Neural crest cell (in vitro differentiated cells): ENCODE results near the gene PLEKHG5. TPM values are rescaled to one million over a fixed set of nuclear protein-coding genes. Genes with fewer than 3 reads are reported as not detected.
A peak's percentile ranks its signal among the peaks of the same experiment; 100 is the strongest.
"Not testable (repeated sequence)": the region's sequence is repeated elsewhere in the genome, so short reads cannot be mapped to it uniquely, and the experiment has no call there.

Experiments
- DNase-seq: peaks from one replicate; pipeline ENCODE4 v3.0.0; 2021; ENCODE audit warnings: low read depth, mixed read lengths, low spot score
- H3K27ac Mint-ChIP-seq: one replicate; pipeline ENCODE4 v1.8.0; 2021; ENCODE audit warnings: mild to moderate bottlenecking, mixed read lengths; ENCODE audit not compliant: unreplicated experiment
- H3K27me3 Mint-ChIP-seq: 2 replicates; pipeline ENCODE4 v1.8.0; 2021; ENCODE audit warnings: low read depth, mild to moderate bottlenecking, mixed read lengths
- H3K36me3 Mint-ChIP-seq: 2 replicates; pipeline ENCODE4 v1.8.0; 2021; ENCODE audit warnings: low read depth, mild to moderate bottlenecking, mixed read lengths
- H3K4me1 Mint-ChIP-seq: 2 replicates; pipeline ENCODE4 v1.8.0; 2021; ENCODE audit warnings: mixed read lengths
- H3K4me3 Mint-ChIP-seq: one replicate; pipeline ENCODE4 v1.8.0; 2021; ENCODE audit warnings: mild to moderate bottlenecking, mixed read lengths
- H3K9me3 Mint-ChIP-seq: 2 replicates; pipeline ENCODE4 v1.8.0; 2021; ENCODE audit warnings: mixed read lengths
- CTCF ChIP-seq: fragments of 200-600 bp; sonication (generic); conservative IDR thresholded peaks from 2 replicates; pipeline ENCODE4 v1.5.0; 2021; ENCODE audit warnings: antibody characterized with exemption, mild to moderate bottlenecking
- total RNA-seq: library from RNA; stranded (reverse); gene quantifications from 2 replicates; pipeline ENCODE4 v1.2.1, GENCODE V29; 2021

PLEKHG5 gene
- total RNA-seq, 1 donor from 2014 or later, result 31.7 TPM

GRCh38 chr1:6495540-6496364, 4.3 kb upstream of the PLEKHG5 start:
- no peak overlapping the region for H3K27ac Mint-ChIP-seq
- peaks cover 20% of the 10 kb centered on the region for H3K4me1 Mint-ChIP-seq
- H3K9me3 Mint-ChIP-seq, result no peaks in the 10 kb centered on the region
- no peaks in the 10 kb centered on the region for H3K36me3 Mint-ChIP-seq
- DNase-seq, result no peak
- peak overlapping the region; percentile 88 for H3K4me3 Mint-ChIP-seq
- TF ChIP-seq CTCF, result no peak
- H3K27me3 Mint-ChIP-seq, result peaks cover 3% of the 10 kb centered on the region

- H3K27ac Mint-ChIP-seq, result no peak overlapping the region
- TF ChIP-seq CTCF, result no peak
- H3K27me3 Mint-ChIP-seq, result peaks cover 3% of the 10 kb centered on the region
- H3K9me3 Mint-ChIP-seq, result no peaks in the 10 kb centered on the region
- peak overlapping the region; percentile 64 for H3K4me3 Mint-ChIP-seq
- H3K36me3 Mint-ChIP-seq, result no peaks in the 10 kb centered on the region
- no peak for DNase-seq
- peaks cover 20% of the 10 kb centered on the region for H3K4me1 Mint-ChIP-seq
Observed at GRCh38 chr1:6495041-6495441, 3.6 kb upstream of the PLEKHG5 start.

GRCh38 chr1:6494627-6495026, 3.2 kb upstream of the PLEKHG5 start:
- Mint-ChIP-seq H3K27me3 (peaks cover 3% of the 10 kb centered on the region), H3K4me1 (peaks cover 20% of the 10 kb centered on the region), H3K9me3 (no peaks in the 10 kb centered on the region), H3K27ac (peak overlapping the region; percentile 83), H3K4me3 (peak overlapping the region; percentile 64), H3K36me3 (no peaks in the 10 kb centered on the region)
- DNase-seq, result no peak
- no peak for TF ChIP-seq CTCF

- not testable (repeated sequence) for H3K36me3 Mint-ChIP-seq, DNase-seq, H3K4me3 Mint-ChIP-seq, H3K27me3 Mint-ChIP-seq, H3K9me3 Mint-ChIP-seq, H3K27ac Mint-ChIP-seq
- peaks cover 20% of the 10 kb centered on the region for H3K4me1 Mint-ChIP-seq
Observed at GRCh38 chr1:6493834-6494223, 2.4 kb upstream of the PLEKHG5 start.

- Mint-ChIP-seq H3K27me3 (peaks cover 3% of the 10 kb centered on the region), H3K4me3 (peak overlapping the region; percentile 88), H3K27ac (no peak overlapping the region), H3K36me3 (no peaks in the 10 kb centered on the region), H3K9me3 (no peaks in the 10 kb centered on the region), H3K4me1 (peaks cover 13% of the 10 kb centered on the region)
- no peak for TF ChIP-seq CTCF
- no peak for DNase-seq
Observed at GRCh38 chr1:6491966-6492365, 499 bp upstream of the PLEKHG5 start.

- DNase-seq, result no peak
- H3K36me3 Mint-ChIP-seq, result no peaks in the 10 kb centered on the region
- H3K9me3 Mint-ChIP-seq, result no peaks in the 10 kb centered on the region
- H3K4me1 Mint-ChIP-seq, result peaks cover 16% of the 10 kb centered on the region
- peak overlapping the region; percentile 88 for H3K4me3 Mint-ChIP-seq
- TF ChIP-seq CTCF, result no peak
- no peak overlapping the region for H3K27ac Mint-ChIP-seq
- H3K27me3 Mint-ChIP-seq, result no peaks in the 10 kb centered on the region
Observed at GRCh38 chr1:6491081-6491449, 402 bp downstream of the PLEKHG5 start.
